ENCODE data around the gene RBM44.

- TF ChIP-seq, protein P1, sequence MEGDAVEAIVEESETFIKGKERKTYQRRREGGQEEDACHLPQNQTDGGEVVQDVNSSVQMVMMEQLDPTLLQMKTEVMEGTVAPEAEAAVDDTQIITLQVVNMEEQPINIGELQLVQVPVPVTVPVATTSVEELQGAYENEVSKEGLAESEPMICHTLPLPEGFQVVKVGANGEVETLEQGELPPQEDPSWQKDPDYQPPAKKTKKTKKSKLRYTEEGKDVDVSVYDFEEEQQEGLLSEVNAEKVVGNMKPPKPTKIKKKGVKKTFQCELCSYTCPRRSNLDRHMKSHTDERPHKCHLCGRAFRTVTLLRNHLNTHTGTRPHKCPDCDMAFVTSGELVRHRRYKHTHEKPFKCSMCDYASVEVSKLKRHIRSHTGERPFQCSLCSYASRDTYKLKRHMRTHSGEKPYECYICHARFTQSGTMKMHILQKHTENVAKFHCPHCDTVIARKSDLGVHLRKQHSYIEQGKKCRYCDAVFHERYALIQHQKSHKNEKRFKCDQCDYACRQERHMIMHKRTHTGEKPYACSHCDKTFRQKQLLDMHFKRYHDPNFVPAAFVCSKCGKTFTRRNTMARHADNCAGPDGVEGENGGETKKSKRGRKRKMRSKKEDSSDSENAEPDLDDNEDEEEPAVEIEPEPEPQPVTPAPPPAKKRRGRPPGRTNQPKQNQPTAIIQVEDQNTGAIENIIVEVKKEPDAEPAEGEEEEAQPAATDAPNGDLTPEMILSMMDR (IDR thresholded peaks at IDR 0.05; ENCODE audit: low read depth, low read length, missing input control) = no peak
- TF ChIP-seq TAF1 (conservative IDR thresholded peaks at IDR 0.05) (no peak), RAD21 (IDR thresholded peaks at IDR 0.05) (no peak), GABPA (IDR thresholded peaks at IDR 0.05 in 1 of 2, conservative IDR thresholded peaks at IDR 0.05 in 1 of 2) (no peak), EGR1 (IDR thresholded peaks at IDR 0.05; ENCODE audit: low read depth in 2 of 2) (no peak), FOXA1 (IDR thresholded peaks at IDR 0.05) (no peak)
- TF ChIP-seq, protein P2, sequence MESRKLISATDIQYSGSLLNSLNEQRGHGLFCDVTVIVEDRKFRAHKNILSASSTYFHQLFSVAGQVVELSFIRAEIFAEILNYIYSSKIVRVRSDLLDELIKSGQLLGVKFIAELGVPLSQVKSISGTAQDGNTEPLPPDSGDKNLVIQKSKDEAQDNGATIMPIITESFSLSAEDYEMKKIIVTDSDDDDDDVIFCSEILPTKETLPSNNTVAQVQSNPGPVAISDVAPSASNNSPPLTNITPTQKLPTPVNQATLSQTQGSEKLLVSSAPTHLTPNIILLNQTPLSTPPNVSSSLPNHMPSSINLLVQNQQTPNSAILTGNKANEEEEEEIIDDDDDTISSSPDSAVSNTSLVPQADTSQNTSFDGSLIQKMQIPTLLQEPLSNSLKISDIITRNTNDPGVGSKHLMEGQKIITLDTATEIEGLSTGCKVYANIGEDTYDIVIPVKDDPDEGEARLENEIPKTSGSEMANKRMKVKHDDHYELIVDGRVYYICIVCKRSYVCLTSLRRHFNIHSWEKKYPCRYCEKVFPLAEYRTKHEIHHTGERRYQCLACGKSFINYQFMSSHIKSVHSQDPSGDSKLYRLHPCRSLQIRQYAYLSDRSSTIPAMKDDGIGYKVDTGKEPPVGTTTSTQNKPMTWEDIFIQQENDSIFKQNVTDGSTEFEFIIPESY (IDR thresholded peaks at IDR 0.05) = no peak
- TF ChIP-seq, protein P3, sequence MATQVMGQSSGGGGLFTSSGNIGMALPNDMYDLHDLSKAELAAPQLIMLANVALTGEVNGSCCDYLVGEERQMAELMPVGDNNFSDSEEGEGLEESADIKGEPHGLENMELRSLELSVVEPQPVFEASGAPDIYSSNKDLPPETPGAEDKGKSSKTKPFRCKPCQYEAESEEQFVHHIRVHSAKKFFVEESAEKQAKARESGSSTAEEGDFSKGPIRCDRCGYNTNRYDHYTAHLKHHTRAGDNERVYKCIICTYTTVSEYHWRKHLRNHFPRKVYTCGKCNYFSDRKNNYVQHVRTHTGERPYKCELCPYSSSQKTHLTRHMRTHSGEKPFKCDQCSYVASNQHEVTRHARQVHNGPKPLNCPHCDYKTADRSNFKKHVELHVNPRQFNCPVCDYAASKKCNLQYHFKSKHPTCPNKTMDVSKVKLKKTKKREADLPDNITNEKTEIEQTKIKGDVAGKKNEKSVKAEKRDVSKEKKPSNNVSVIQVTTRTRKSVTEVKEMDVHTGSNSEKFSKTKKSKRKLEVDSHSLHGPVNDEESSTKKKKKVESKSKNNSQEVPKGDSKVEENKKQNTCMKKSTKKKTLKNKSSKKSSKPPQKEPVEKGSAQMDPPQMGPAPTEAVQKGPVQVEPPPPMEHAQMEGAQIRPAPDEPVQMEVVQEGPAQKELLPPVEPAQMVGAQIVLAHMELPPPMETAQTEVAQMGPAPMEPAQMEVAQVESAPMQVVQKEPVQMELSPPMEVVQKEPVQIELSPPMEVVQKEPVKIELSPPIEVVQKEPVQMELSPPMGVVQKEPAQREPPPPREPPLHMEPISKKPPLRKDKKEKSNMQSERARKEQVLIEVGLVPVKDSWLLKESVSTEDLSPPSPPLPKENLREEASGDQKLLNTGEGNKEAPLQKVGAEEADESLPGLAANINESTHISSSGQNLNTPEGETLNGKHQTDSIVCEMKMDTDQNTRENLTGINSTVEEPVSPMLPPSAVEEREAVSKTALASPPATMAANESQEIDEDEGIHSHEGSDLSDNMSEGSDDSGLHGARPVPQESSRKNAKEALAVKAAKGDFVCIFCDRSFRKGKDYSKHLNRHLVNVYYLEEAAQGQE (IDR thresholded peaks at IDR 0.05) = no peak
- TF ChIP-seq, protein P4, sequence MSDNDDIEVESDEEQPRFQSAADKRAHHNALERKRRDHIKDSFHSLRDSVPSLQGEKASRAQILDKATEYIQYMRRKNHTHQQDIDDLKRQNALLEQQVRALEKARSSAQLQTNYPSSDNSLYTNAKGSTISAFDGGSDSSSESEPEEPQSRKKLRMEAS (IDR thresholded peaks at IDR 0.05) = no peak
Observed at GRCh38 chr2:237882510-237883481, 84.2 kb downstream of the RBM44 start.
